RPMI7951 (cell line): ENCODE results near the gene MANSC4. TPM values are rescaled to one million over a fixed set of nuclear protein-coding genes. Genes with fewer than 3 reads are reported as not detected.
"Not testable (repeated sequence)": the region's sequence is repeated elsewhere in the genome, so short reads cannot be mapped to it uniquely, and the experiment has no call there.

Experiments
- DNase-seq: peaks from one replicate; pipeline ENCODE4 v3.0.0-alpha.2; 2012; ENCODE audit warnings: low read depth
- total RNA-seq: library from RNA; depleted of rRNA; stranded (reverse); fragments of >200 nt; shearing (Covaris generic); gene quantifications from 2 replicates; pipeline ENCODE4 v1.2.3, GENCODE V29; 2014; rRNA removed

MANSC4 gene
- total RNA-seq, 1 experiment from 2014 or later = not detected

DNA sequence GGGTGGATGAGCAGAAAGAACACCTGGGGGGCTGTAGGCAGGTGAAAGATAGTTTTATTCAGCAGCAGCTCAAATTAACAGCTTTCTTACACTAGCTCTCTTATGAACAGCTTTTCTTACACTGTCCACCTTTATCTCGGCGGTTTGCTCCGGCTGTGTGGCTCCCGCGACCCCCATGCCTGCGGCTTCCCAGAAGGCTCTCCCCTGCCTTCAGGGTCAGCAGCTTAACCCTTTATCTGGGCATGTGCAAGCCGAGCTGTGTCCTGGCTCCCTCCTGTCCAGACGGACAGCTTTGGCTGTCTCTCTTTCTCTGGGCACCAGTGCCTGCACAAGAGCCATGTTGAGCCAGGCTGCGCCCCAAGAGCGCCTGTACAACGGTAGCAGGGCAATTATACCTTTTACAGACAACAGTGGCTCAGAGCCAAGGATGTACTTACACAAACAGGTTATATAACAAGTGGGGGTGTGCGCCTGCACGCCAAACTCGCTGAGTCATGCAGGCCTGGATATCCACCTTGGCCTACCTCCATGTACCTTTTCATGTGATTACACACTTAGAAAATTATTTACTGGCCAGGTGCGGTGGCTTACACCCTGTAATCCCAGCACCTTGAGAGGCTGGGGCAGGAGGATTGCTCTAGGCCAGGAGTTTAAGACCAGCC is 28.5 kb downstream of the MANSC4 start:
- DNase-seq = no peak

DNA sequence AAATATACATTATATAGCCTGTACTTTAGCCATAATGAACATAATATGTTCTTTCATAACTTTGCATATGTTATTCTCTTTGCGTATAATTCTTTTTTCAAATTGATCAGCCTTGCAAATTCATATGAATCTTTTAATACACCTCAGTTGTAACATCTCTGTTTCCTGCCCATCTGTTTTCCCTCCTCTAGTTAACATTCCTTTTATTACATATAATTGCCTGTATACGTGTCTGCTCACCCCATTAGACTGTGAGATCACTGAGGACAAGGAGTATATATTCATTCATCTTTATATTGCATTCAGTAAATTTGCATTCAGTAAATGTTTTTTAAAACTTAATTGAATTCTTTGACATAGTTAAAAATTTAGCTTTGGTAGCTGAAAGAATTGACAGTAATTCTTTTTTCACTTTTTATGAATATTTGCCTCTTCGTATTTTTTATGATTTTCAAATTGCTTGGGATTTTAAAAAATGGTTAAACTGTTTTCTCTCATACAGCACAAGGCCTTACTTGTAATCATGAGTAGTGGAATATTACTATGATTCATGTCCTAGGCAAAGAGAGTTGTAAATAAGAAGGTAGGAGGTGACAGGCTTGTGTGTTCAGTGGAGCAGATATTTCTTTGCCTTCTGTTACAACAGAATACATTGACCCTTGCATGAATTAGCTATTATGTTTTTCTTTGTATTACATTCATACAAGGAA is 32.8 kb downstream of the MANSC4 start:
- DNase-seq = no peak

DNA sequence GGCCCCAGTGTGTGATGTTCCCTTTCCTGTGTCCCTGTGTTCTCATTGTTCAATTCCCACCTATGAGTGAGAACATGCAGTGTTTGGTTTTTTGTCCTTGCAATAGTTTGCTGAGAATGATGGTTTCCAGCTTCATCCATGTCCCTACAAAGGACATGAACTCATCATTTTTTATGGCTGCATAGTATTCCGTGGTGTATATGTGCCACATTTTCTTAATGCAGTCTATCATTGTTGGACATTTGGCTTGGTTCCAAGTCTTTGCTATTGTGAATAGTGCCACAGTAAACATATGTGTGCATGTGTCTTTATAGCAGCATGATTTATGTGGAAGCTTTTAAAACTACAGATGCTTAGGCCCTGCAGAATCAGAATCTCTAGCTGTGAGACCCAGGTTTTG is 34.3 kb downstream of the MANSC4 start:
- DNase-seq = not testable (repeated sequence)

DNA sequence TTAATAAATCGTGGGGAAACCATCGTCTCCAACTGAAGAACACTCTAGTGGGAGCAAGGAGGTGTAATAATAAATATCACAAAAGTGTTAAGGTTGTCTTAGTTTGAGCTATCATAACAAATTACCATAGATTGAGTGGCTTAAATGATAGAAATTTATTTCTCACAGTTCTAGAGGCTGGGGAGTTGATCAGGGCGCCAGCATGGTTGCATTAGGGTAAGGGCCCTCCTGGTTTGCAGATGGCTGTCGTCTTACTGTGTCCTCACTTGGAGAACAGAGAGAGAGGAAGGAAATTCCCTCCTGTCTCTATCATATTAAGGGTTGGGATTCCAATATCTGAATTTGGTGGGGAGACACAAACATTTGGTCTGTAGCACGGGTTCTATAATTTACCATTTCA is 36.4 kb downstream of the MANSC4 start:
- DNase-seq = no peak

DNA sequence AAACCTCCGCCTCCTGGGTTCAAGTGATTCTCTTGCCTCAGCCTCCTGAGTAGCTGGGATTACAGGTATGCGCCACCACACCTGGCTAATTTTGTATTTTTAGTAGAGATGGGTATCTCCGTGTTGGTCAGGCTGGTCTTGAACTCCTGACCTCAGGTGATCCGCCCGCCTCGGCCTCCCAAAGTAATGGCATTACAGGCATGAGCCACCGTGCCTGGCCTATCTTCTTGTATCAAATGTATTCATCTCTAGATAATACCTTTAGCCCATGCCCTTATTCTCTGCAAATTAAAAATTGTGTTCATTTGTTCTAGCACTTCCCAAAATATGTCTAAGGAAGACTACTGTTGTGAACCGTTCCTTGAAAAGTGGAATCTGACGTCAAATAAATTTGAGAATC is 45.7 kb downstream of the MANSC4 start:
- DNase-seq = not testable (repeated sequence)

DNA sequence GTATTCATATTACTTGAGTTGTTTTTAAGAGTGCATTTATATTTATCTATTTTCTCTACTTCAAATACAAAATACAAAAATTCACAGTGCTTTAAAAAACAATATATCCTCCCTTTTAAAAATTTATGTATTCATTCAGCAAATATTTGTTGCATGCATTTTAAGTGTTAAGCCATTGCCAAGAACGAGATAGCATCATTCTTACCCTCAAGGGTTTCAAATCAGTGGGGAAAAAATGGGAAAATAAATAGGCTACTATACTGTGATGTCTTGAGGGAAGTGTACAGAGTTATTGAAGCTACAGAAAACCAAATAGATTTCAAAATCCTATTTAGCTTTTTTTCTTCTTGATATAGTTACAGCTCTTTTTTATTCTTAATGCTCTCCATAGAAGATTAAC is 46.2 kb downstream of the MANSC4 start:
- no peak for DNase-seq

DNA sequence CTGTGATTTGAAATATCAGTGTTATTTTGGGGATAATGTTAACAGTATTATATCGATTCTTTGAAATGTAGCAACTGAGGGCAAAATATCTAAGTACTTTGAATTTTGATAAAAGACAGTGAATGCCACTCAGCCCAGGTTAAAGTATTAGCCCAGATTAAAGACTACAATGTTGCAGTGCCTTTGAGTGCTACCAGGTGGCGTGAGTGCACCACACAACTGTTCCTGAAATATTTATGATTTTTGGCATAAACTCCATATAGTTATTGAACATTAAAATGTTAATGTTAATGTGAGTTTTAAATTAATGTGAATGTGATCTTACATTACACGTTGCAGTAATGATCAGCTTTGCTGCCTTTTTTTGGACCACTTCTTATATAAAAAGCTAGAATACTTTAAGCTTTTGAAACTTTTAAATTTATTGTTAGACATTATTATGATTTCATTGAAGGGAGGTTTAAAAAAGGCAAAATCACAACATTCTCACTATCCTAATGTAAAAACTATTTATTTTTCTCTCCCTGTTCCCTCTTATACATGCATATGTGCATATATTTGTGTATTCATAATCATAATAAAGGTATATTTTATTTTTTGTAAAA is 46.9 kb downstream of the MANSC4 start:
- peak; percentile 10 for DNase-seq

DNA sequence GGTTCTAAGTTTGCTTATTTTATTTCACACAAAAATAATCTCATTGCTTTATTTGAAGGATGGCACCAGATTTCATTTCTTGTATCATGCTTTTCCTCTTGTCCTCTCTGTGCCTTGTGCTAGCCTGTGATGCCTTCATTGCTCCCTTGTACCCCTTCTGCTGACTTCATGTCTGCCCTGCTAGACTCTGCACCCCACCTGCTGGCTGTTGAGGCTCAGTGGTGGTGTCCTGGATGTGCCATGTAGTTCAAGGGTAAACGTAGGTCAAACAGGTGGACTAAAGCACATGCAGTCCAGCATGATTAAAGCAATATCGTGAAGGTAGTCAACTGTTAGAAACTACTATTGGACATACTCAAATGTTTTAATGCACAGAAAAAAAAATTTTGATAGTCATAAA is 47.8 kb downstream of the MANSC4 start:
- DNase-seq = no peak

DNA sequence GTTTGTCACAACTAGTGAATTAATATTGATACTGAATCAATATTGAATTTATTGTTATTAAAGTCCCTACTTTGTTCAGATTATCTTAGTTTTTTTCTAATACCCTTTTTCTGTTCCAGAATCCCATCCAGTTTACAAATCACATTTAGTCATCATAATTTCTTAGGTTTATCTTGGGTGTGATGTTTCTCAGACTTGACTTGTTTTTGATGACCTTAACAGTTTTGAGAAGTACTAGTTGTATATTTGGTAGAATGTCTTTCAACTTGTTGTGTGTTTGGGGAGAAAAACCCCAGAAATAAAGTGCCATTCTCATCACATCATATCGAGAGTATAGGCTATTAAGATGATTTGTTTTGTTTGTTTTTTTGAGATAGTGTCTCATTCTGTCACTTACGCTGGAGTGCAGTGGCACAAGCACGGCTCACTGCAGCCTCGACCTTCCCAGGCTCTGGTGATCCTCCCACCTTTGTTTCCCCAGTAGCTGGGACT is 49.9 kb downstream of the MANSC4 start:
- no peak for DNase-seq

DNA sequence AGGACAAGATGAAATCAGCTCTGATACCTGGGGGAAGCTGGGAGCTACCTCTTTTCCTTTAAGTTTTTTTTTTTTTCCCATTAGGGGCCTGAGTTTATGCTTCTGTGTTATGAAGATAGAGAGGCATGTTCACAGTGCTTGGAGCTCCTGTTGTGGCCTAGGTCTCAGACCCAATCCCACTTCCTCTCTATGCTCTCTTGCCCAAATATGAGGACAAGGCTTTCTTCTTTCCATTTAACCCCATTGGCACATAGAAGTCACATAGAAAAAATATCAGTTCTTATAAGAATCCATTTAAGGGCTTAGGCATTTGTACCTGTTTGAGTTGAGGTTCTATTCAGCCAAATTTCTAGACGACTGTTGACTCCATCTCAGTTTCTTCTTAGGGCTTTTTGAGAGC is 56.8 kb downstream of the MANSC4 start:
- DNase-seq = no peak

Other genes with a start within 250 kb of the MANSC4 start
- gene REP15, start 83.8 kb downstream of the MANSC4 start, total RNA-seq = 1.4 and 1.6 TPM in 2 replicates
- gene MRPS35, start 69.4 kb downstream of the MANSC4 start, total RNA-seq = 51.0 and 62.5 TPM in 2 replicates
- gene KLHL42, start within 50 bp of the MANSC4 start, total RNA-seq = 12.3 and 13.7 TPM in 2 replicates
- gene PTHLH, start 192.5 kb upstream of the MANSC4 start, total RNA-seq = 0.84 and 0.88 TPM in 2 replicates